GM19468 (cell line): ENCODE results near the gene C1orf105.

Experiments used
- ATAC-seq: cut with Tn5 transposase; IDR thresholded peaks from one replicate; pipeline ENCODE4 v1.9.1; 2021; ENCODE audit warnings: mild to moderate bottlenecking, moderate library complexity, moderate number of reproducible peaks; ENCODE audit not compliant: unreplicated experiment; ENCODE audit errors: extremely low read depth

The C1orf105 gene

DNA sequence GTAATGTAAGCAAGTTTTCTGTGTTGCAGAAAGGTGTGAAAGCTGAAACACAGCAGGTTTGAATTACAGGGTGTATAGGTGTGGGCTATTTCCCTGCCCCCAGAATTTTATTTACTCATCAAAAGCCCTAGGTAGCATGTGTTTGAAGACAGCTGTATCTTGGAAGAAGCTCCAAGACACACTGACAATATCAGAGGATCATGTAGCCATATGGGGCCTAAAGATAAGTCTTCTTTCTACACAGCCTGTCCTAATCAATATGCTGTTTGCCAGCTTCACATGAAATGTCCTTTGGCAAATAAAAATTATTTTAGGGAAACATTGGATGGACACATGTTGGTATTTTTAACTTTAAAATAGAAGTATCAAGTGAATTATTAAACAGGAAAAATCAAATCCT, 95.0 kb downstream of the C1orf105 start:
- no peak for ATAC-seq

DNA sequence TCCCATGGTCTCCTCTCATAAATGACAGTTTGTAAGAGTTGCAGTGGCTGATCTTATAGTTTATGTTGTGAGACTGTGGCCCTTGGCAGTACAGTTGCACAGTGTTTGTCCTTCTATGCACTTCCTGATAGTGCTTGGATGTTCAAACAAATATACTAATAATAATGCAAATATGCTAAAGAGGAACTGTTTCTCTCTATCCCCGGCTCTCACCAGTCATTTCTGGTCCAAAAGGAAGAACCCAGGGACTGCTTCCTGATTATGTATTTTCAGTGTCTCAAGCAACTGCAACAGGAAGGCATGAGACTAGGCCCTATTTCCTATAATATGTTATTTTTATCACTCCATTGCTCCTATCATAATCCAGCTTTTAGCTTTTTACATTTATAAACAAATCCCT, 95.4 kb downstream of the C1orf105 start:
- no peak for ATAC-seq

DNA sequence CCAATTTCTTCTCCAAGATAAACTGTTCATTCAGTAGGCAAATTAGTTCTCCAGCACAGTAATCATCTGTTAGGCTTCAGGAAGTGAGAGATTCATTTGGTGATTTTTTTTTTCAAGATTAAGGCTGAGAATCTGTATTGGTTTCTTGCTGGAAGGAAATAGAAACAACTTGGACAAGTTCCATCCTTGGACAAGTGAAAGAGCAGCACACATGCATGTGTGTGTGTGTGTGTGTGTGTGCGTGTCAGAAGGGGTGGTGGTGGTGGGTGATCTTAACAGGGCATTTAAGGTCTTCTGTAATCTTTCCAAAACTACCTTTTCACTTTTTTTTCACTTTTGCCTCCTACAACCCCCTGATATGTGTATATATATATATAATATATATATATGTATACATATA, 96.6 kb downstream of the C1orf105 start:
- ATAC-seq: no peak

DNA sequence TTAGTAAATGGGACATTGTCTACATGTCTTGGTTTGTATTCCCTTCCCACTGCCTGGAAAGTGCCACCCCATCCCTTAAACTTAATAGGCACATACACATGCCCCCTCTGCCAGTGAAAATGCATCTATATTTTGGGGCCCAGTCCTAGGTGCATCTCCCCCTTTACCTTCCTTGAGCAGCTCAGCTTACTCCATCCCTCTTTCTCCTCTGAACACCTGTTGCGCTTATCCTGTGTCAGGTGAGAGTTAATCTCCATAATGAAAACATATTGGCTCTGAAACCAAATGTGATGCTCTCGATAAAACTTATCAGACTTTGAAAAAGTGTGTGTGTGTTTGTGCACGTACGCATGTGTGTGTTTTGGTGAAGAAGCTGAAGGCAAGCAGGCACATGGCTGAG, 97.1 kb downstream of the C1orf105 start:
- ATAC-seq: no peak
